WTC11 (cell line): ENCODE data around the gene CTNND1.

Experiments used
- GTF2I ChIP-seq: fragments of 250-450 bp; sonication (Bioruptor Pico); conservative IDR thresholded peaks from 2 replicates; pipeline ENCODE4 v1.4.0; 2021; ENCODE audit warnings: mild to moderate bottlenecking
- SP1 ChIP-seq: sonication (generic); formaldehyde crosslinking; conservative IDR thresholded peaks from 2 replicates; pipeline ENCODE4 v1.8.1; 2022; ENCODE audit warnings: missing genetic modification reagents

DNA sequence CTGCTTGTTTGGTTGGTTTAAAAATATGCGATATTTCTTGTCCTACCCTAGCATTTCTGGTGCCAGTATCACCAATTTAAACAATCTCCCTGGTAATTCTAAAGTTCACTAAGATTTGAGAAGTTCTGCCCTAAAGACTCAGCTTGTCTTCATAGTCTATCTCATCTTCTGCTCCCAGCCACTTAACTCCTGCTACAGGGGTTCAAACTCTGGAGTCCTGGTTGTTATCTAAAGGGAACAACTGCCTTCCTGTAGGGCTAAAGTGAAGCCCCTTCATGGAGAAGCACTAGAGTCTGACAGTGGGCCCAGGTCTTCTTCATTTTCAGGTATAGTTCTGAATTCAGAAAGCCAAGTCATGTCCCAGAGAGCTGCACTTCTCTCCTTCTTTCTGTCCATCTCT is 73.2 kb downstream of the CTNND1 start:
- TF ChIP-seq SP1 (CRISPR knock-in tag) (no peak), GTF2I (CRISPR knock-in tag) (no peak)
